Cardiac fibroblast (primary cell): ENCODE data around the gene PIK3R5.

Experiments
- DNase-seq, 2 donors: peaks; one replicate each; pipeline versions ENCODE4 v3.0.0 to v3.0.0-alpha.2; 2010; ENCODE audit warnings: low read depth in 2 of 2
- H3K4me3 ChIP-seq, 2 donors: replicated peaks in 1 of 2; 1 replicate in 1 of 2; 2 replicates in 1 of 2; pipeline ENCODE4 v1.5.1; 2011; ENCODE audit warnings: low read depth in 2 of 2, low read length in 2 of 2, mild to moderate bottlenecking in 2 of 2, moderate library complexity in 1 of 2
- TF ChIP-seq, protein P1 (sequence below): IDR thresholded peaks from one replicate; pipeline ENCODE4 v1.5.1; 2011; ENCODE audit warnings: low read depth, mild to moderate bottlenecking, low read length, inconsistent platforms

Gene PIK3R5

GRCh38 chr17:8843344-8843743 lies 122.2 kb downstream of the PIK3R5 start:
- no peak for DNase-seq
- no peak overlapping the region for H3K4me3 ChIP-seq
- TF ChIP-seq, protein P1, sequence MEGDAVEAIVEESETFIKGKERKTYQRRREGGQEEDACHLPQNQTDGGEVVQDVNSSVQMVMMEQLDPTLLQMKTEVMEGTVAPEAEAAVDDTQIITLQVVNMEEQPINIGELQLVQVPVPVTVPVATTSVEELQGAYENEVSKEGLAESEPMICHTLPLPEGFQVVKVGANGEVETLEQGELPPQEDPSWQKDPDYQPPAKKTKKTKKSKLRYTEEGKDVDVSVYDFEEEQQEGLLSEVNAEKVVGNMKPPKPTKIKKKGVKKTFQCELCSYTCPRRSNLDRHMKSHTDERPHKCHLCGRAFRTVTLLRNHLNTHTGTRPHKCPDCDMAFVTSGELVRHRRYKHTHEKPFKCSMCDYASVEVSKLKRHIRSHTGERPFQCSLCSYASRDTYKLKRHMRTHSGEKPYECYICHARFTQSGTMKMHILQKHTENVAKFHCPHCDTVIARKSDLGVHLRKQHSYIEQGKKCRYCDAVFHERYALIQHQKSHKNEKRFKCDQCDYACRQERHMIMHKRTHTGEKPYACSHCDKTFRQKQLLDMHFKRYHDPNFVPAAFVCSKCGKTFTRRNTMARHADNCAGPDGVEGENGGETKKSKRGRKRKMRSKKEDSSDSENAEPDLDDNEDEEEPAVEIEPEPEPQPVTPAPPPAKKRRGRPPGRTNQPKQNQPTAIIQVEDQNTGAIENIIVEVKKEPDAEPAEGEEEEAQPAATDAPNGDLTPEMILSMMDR: no peak

- DNase-seq: no peak
- TF ChIP-seq, protein P1: no peak
- H3K4me3 ChIP-seq: no peak overlapping the region
Observed at GRCh38 chr17:8841844-8842243, 123.7 kb downstream of the PIK3R5 start.

GRCh38 chr17:8839410-8839935 lies 126.0 kb downstream of the PIK3R5 start:
- TF ChIP-seq, protein P1: no peak
- H3K4me3 ChIP-seq: no peak overlapping the region
- DNase-seq: no peak

DNA sequence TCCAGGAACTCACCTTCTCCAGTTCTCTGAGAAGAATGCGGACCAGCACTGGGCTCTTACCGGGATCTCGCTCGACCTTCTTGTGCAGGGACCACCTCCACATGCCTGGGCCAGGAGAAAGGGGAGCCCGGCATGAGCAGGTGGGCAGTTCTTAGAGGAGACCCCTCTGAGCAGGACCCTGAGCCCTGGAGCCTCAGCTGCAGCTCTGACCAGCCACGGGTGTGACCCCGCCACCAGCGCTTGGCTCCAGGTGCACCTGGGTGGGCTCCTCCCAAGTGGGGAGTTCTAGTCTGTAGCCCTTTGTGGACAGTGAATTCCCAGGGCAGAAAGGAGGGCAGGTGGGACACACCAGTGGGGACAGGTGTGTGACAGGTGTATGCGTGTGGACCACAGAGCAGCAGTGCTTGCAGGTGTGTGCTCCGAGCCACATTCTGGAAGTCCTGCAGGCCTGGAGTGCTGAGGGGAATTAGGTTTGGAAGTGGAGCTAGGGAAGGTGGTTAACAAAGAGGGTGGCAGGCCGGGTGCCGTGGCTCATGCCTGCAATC lies 126.9 kb downstream of the PIK3R5 start:
- TF ChIP-seq, protein P1: no peak
- DNase-seq: no peak
- no peak overlapping the region for H3K4me3 ChIP-seq

- TF ChIP-seq, protein P1: no peak
- H3K4me3 ChIP-seq: no peak overlapping the region
- no peak for DNase-seq
Observed at GRCh38 chr17:8837563-8838075, 127.9 kb downstream of the PIK3R5 start.

DNA sequence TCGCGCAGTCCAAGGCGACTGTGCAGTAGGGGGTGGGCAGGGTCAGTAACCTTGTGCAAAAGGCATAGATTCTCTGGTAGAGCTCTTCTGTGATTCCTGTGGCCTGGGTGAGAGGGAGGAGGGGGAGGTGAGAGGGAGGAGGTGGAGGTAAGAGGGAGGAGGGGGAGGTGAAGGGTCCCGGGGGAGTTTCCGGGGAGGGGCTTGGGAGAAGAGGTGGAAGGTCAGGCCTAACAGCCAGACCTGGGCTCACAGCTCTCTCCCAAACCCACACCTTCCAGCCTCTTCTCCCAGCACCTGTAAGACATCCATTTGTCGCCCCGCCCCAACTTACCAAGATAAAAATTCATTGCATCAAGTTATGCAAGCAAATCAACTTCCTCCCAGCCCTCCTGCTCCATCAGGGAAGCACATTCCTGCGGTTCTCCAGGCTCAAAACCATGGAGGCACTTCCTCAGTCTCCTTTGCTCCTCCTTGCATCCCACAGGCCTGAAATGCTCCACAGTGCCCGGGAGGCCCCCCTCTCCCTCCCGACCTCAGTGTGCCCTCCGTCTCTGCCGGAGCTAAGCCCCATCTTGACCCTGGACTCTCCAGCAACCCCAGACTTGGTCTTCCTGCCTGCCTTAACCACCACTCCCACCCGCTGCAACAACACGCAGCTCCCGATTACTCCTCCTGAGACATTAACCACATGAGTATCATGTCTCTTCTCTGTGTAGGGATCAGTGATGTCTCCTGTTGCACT lies 128.5 kb downstream of the PIK3R5 start:
- TF ChIP-seq, protein P1: no peak
- no peak for DNase-seq
- H3K4me3 ChIP-seq: no peak overlapping the region
